ENCODE data around the gene PRR22.

Gene PRR22

DNA sequence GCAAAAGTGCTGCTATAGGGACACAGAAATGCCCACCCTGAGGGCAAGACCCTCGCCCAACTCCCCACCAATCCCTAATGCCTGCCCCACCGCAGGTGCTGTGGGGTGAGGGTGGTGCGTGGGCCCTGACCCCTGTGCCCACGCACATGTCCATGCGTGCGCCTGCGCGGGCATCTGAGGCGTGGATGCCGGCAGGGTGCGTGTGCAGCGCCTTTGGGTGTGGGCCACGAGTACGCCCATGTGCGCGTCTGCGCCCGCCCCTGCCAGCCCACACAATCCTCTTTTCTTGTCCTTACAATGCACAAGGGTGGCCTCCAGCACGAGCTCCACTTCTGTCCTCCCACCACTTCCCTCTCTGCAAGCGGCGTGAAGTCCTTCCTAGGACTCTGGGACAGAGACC is 40.6 kb upstream of the PRR22 start:
- H3K27ac ChIP-seq (ENCODE audit: low read length) = no peak overlapping the region
- H3K4me1 ChIP-seq (ENCODE audit: control insufficient read depth in 1 of 2, insufficient read depth in 2 of 2, low read length in 2 of 2) = peaks cover 0 to 33% of the 10 kb centered on the region in 2 donors
- H3K4me3 ChIP-seq (ENCODE audit: low read depth in 1 of 2, low read length in 2 of 2) = no peak overlapping the region
- H3K36me3 ChIP-seq (ENCODE audit: control insufficient read depth in 1 of 2, insufficient read depth in 2 of 2, low read length in 2 of 2) = no peaks in the 10 kb centered on the region
- H3K9me3 ChIP-seq (ENCODE audit: control insufficient read depth in 1 of 2, low read length in 2 of 2) = no peaks in the 10 kb centered on the region
- no peaks in the 10 kb centered on the region for H3K27me3 ChIP-seq (ENCODE audit: low read depth, low read length)

DNA sequence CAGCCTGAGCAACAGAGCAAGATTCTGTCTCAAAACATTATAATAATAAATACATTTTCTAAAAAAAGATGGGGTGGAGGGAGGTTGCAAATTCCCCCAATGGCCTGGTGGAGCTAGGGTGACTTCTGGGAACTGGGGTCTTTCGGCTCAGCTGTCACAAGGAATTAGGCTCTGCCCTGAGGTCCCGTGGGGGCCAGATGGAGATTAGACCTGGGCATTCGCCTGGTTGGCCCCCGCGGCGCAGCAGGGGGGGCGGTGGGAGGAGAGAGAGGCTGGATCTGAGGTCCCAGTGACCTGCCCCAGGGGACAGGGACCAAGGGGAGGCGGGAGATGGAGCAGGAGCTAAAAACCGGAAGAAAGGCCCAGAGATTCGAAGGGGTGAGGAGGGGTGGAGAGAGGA is 40.2 kb upstream of the PRR22 start:
- Histone ChIP-seq H3K4me1 (ENCODE audit: control insufficient read depth in 1 of 2, insufficient read depth in 2 of 2, low read length in 2 of 2) (peaks cover 0 to 29% of the 10 kb centered on the region in 2 donors), H3K36me3 (ENCODE audit: control insufficient read depth in 1 of 2, insufficient read depth in 2 of 2, low read length in 2 of 2) (no peaks in the 10 kb centered on the region), H3K4me3 (ENCODE audit: low read depth in 1 of 2, low read length in 2 of 2) (no peak overlapping the region), H3K27me3 (ENCODE audit: low read depth, low read length) (no peaks in the 10 kb centered on the region), H3K9me3 (ENCODE audit: control insufficient read depth in 1 of 2, low read length in 2 of 2) (no peaks in the 10 kb centered on the region), H3K27ac (ENCODE audit: low read length) (no peak overlapping the region)

DNA sequence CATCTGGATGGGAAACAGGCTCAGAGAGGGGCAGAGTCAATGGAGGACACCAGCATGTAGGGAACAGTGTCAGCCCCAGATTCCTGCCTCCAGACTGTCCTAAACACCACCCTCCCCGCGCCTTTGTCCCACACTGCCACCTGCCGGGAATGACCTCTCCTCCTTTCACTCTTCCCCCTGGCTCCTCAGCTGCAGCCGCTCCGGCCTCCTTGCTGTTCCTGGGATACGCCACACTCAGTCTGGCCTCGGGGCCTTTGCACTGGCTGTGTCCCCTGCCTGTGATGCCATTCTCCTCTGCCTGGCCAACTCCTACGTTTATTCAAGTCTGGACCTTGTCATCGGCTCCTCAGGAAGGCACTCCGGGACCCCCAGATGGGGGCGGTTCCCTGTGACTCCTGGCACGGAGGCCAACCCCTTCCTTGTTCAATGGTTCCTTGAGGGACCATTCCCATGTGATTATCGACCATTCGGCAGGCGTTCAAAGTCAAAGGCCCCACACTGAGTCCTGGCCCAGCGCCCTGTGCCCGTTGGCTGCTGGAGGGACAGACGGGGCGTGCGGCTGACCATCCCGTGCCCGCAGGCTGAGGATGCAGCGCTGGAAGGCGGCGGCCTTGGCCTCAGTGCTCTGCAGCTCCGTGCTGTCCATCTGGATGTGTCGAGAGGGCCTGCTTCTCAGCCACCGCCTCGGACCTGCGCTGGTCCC is 39.2 kb upstream of the PRR22 start:
- no peaks in the 10 kb centered on the region for H3K27me3 ChIP-seq (ENCODE audit: low read depth, low read length)
- no peaks in the 10 kb centered on the region for H3K9me3 ChIP-seq (ENCODE audit: control insufficient read depth in 1 of 2, low read length in 2 of 2)
- H3K36me3 ChIP-seq (ENCODE audit: control insufficient read depth in 1 of 2, insufficient read depth in 2 of 2, low read length in 2 of 2) = no peaks in the 10 kb centered on the region
- peaks cover 0 to 25% of the 10 kb centered on the region in 2 donors for H3K4me1 ChIP-seq (ENCODE audit: control insufficient read depth in 1 of 2, insufficient read depth in 2 of 2, low read length in 2 of 2)
- H3K27ac ChIP-seq (ENCODE audit: low read length) = no peak overlapping the region
- H3K4me3 ChIP-seq (ENCODE audit: low read depth in 1 of 2, low read length in 2 of 2) = no peak overlapping the region

DNA sequence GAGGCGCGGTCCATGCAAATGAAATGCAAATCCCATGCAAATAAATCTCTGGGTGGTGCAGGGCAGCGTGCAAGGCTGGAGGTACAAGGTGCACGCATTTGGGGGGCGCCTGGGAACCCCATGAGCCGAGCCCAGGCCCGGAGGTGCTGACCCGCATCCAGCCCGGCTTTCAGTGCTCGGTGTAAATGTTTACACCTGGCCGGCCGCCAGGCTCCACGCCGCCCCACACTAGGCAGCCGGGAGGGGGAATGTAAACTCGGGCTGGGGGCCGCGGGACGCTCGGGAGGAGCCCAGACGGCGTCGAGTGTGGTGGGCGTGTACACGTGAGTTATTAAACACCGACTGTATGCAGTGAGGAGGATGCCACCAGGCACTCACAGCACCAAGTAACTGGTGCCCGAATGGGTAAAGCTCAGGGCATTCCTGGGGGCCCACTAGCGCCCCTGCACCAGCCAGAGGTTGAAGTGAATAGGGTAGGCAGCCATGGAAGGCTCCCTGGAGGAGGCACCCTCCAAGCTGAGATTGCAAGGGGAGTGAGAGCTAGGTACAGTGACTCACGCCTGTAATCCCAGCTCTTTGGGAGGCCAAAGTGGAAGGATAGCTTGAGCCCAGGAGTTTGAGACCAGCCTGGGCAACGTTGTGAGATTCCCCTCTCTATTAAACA is 37.8 kb upstream of the PRR22 start:
- Histone ChIP-seq H3K27me3 (ENCODE audit: low read depth, low read length) (no peaks in the 10 kb centered on the region), H3K27ac (ENCODE audit: low read length) (no peak overlapping the region), H3K4me3 (ENCODE audit: low read depth in 1 of 2, low read length in 2 of 2) (no peak overlapping the region), H3K36me3 (ENCODE audit: control insufficient read depth in 1 of 2, insufficient read depth in 2 of 2, low read length in 2 of 2) (no peaks in the 10 kb centered on the region), H3K4me1 (ENCODE audit: control insufficient read depth in 1 of 2, insufficient read depth in 2 of 2, low read length in 2 of 2) (peaks cover 0 to 24% of the 10 kb centered on the region in 2 donors), H3K9me3 (ENCODE audit: control insufficient read depth in 1 of 2, low read length in 2 of 2) (no peaks in the 10 kb centered on the region)

DNA sequence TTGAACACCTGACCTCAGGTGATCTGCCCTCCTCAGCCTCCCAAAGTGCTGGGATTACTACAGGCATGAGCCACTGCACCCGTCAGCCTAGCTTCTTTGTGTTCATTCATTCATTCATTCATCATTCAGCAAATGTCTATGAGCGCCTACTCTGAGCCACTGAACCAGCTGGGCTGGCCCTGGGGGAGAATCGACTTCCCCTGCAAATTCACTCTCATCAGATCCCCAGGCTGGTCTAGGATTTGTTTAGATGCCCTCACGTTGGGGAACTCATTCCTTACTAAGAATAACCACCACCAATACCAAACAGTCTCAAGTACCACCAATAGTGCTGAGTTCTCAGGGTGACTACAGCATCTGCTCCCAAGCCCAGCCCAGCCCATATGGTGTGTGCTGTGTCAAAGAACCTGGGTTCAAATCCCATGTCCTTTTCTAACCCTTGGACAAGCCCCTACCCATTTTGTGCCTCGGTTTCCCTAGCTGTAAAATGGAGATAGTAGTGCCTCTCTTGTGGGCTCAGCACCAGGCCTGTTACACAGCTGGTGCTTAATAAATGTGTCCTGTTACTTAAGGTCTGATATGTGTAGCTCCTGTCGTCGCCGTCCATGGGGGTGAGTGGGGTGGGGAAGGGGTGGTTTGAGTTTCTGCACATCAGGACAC is 37.1 kb upstream of the PRR22 start:
- no peak overlapping the region for H3K27ac ChIP-seq (ENCODE audit: low read length)
- no peak overlapping the region for H3K4me3 ChIP-seq (ENCODE audit: low read depth in 1 of 2, low read length in 2 of 2)
- H3K4me1 ChIP-seq (ENCODE audit: control insufficient read depth in 1 of 2, insufficient read depth in 2 of 2, low read length in 2 of 2) = peaks cover 0 to 18% of the 10 kb centered on the region in 2 donors
- H3K27me3 ChIP-seq (ENCODE audit: low read depth, low read length) = no peaks in the 10 kb centered on the region
- H3K9me3 ChIP-seq (ENCODE audit: control insufficient read depth in 1 of 2, low read length in 2 of 2) = no peaks in the 10 kb centered on the region
- no peaks in the 10 kb centered on the region for H3K36me3 ChIP-seq (ENCODE audit: control insufficient read depth in 1 of 2, insufficient read depth in 2 of 2, low read length in 2 of 2)

DNA sequence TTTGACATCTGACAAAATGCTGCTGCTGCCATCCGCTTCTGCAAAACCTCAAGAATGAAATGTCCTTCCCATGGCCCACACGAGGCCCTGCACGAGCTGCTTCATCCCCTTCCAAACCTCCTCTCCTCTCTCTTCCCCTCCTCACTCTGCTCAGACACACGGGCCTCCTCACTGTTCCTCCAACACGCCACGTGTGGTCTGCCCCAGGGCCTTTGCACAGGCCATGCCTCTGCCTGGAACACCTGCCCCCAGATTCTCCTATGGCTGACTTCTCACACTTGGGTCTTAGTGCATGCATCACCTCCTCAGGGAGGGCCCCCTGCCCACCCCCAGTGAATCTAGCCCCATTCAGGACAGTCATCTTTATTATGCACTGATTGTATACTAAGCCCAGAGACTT is 36.2 kb upstream of the PRR22 start:
- Histone ChIP-seq H3K4me1 (ENCODE audit: control insufficient read depth in 1 of 2, insufficient read depth in 2 of 2, low read length in 2 of 2) (peaks cover 0 to 12% of the 10 kb centered on the region in 2 donors), H3K27me3 (ENCODE audit: low read depth, low read length) (no peaks in the 10 kb centered on the region), H3K36me3 (ENCODE audit: control insufficient read depth in 1 of 2, insufficient read depth in 2 of 2, low read length in 2 of 2) (no peaks in the 10 kb centered on the region), H3K4me3 (ENCODE audit: low read depth in 1 of 2, low read length in 2 of 2) (no peak overlapping the region), H3K27ac (ENCODE audit: low read length) (no peak overlapping the region), H3K9me3 (ENCODE audit: control insufficient read depth in 1 of 2, low read length in 2 of 2) (no peaks in the 10 kb centered on the region)

DNA sequence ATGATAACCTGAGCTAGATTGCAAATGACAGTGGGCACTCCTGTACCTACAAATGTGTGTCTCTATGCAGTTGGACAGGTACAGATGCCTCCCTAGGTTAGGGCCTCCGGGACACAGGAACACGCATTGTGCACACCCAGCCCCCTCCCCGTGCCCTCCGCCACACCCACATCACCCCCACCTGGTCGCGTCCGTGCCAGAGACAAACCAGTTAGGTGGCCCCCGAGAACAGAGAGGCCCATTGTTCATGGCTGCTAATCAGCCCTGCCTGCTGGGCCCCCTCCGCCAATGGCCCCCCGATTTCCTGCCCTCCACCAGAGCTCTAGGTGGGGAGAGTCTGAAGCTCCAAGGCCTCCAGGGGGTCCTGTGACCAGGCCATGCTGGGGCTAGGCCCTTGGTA is 34.0 kb upstream of the PRR22 start:
- no peaks in the 10 kb centered on the region for H3K9me3 ChIP-seq (ENCODE audit: control insufficient read depth in 1 of 2, low read length in 2 of 2)
- H3K4me1 ChIP-seq (ENCODE audit: control insufficient read depth in 1 of 2, insufficient read depth in 2 of 2, low read length in 2 of 2) = peaks cover 0 to 12% of the 10 kb centered on the region in 2 donors
- H3K4me3 ChIP-seq (ENCODE audit: low read depth in 1 of 2, low read length in 2 of 2) = no peak overlapping the region
- no peak overlapping the region for H3K27ac ChIP-seq (ENCODE audit: low read length)
- no peaks in the 10 kb centered on the region for H3K36me3 ChIP-seq (ENCODE audit: control insufficient read depth in 1 of 2, insufficient read depth in 2 of 2, low read length in 2 of 2)
- no peaks in the 10 kb centered on the region for H3K27me3 ChIP-seq (ENCODE audit: low read depth, low read length)

DNA sequence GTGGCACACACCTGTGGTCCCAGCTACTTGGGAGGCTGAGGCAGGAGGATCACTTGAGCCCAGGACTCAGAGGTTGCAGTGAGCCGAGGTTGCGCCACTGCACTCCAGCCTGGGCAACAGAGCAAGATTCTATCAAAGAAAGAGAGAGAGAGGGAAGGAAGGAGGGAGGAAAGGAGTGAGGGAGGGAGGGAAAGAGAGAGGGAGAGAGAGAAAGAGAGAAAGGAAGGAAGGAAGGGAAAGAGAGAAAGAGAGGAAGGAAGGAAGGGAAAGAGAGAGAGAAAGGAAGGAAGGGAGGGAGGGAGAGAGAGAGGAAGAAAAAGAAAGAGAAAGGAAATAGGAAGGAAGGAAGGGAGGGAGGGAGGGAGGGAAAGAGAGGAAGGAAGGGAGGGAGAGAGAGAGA is 32.7 kb upstream of the PRR22 start:
- Histone ChIP-seq H3K27me3 (ENCODE audit: low read depth, low read length) (no peaks in the 10 kb centered on the region), H3K9me3 (ENCODE audit: control insufficient read depth in 1 of 2, low read length in 2 of 2) (no peaks in the 10 kb centered on the region), H3K4me3 (ENCODE audit: low read depth in 1 of 2, low read length in 2 of 2) (no peak overlapping the region), H3K36me3 (ENCODE audit: control insufficient read depth in 1 of 2, insufficient read depth in 2 of 2, low read length in 2 of 2) (no peaks in the 10 kb centered on the region), H3K27ac (ENCODE audit: low read length) (no peak overlapping the region), H3K4me1 (ENCODE audit: control insufficient read depth in 1 of 2, insufficient read depth in 2 of 2, low read length in 2 of 2) (peaks cover 0 to 8% of the 10 kb centered on the region in 2 donors)

DNA sequence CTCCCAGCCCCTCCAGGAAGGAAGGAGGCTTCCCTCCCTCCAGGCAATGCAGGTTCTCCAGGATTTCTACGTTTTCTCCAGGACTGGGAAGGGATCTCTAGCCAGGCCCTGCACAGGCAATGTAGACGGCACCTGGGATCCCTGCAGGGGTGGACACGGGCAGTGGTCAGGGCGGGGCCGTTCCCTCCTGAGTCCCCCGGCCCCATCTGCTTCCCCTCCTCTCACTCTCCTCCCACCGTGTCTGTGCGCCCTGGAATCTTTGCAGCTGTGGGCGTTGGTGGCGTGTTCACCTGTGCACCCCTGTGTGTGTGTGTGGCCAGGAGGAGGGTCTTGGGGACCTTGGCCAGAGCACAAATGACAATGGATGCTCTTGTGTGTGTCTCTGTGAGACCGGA is 30.3 kb upstream of the PRR22 start:
- Histone ChIP-seq H3K4me3 (ENCODE audit: low read depth in 1 of 2, low read length in 2 of 2) (no peak overlapping the region), H3K27ac (ENCODE audit: low read length) (no peak overlapping the region), H3K4me1 (ENCODE audit: control insufficient read depth in 1 of 2, insufficient read depth in 2 of 2, low read length in 2 of 2) (no peaks in the 10 kb centered on the region), H3K27me3 (ENCODE audit: low read depth, low read length) (no peaks in the 10 kb centered on the region), H3K9me3 (ENCODE audit: control insufficient read depth in 1 of 2, low read length in 2 of 2) (no peaks in the 10 kb centered on the region), H3K36me3 (ENCODE audit: control insufficient read depth in 1 of 2, insufficient read depth in 2 of 2, low read length in 2 of 2) (no peaks in the 10 kb centered on the region)

DNA sequence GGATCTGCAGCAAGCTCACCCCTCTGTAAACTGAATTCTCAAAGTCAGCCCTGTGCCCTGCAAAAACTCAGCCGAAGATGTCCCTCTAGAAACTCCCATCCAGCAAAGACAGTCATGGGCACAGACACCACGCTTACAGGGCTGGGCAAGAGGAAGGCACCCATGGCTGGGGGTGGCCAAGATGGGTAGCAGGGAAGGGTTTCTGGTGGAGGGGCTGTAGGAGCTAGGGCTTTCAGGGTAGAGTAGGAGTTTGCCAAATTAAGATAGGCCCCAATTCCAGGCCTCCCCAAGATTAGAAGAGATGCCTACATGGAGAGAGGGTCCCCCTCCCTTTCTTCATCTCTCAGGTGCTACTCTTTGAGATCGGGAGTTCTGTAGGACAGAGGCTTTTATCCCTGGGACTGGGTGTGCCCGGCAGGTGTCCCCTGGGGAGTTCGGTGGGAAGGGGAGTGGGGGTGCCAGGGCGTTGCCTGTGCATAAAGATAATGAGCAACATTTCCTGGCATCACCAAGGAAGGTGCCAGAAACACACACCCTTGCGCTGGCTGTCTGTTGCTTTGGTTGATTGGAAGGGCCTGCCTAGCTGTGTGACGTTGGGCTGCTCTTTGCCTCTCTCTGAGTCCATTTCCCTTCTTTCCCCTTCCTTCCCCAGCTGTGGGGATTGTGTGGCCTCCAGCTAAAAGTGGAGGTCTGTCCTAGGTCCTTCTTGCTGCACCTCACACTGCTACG is 29.7 kb upstream of the PRR22 start:
- Histone ChIP-seq H3K4me1 (ENCODE audit: control insufficient read depth in 1 of 2, insufficient read depth in 2 of 2, low read length in 2 of 2) (no peaks in the 10 kb centered on the region), H3K4me3 (ENCODE audit: low read depth in 1 of 2, low read length in 2 of 2) (no peak overlapping the region), H3K36me3 (ENCODE audit: control insufficient read depth in 1 of 2, insufficient read depth in 2 of 2, low read length in 2 of 2) (no peaks in the 10 kb centered on the region), H3K27ac (ENCODE audit: low read length) (no peak overlapping the region), H3K9me3 (ENCODE audit: control insufficient read depth in 1 of 2, low read length in 2 of 2) (no peaks in the 10 kb centered on the region), H3K27me3 (ENCODE audit: low read depth, low read length) (no peaks in the 10 kb centered on the region)

DNA sequence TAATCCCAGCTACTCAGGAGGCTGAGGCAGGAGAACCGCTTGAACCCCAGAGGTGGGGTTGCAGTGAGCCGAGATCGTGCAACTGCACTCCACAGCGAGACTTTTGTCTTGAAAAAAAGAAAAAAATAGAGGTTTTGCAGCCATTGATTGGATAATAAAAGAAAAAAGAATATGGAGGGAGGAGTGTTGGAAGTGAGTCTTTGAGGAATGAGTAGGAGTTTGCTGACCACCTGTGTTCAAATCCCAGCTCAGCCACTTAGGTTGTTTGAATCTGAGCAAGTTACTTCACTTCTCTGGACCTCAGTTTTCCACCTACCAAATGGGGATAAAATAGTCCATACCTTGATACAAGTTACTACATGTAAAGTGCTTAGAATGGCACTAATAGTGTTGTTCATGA is 26.6 kb upstream of the PRR22 start:
- Histone ChIP-seq H3K27ac (ENCODE audit: low read length) (no peak overlapping the region), H3K36me3 (ENCODE audit: control insufficient read depth in 1 of 2, insufficient read depth in 2 of 2, low read length in 2 of 2) (no peaks in the 10 kb centered on the region), H3K4me3 (ENCODE audit: low read depth in 1 of 2, low read length in 2 of 2) (no peak overlapping the region), H3K4me1 (ENCODE audit: control insufficient read depth in 1 of 2, insufficient read depth in 2 of 2, low read length in 2 of 2) (peaks cover 0 to 3% of the 10 kb centered on the region in 2 donors), H3K27me3 (ENCODE audit: low read depth, low read length) (no peaks in the 10 kb centered on the region), H3K9me3 (ENCODE audit: control insufficient read depth in 1 of 2, low read length in 2 of 2) (no peaks in the 10 kb centered on the region)
